ENCODE data around the gene SERINC5. TPM values are rescaled to one million over a fixed set of nuclear protein-coding genes. Genes with fewer than 3 reads are reported as not detected.

Gene SERINC5
- total and polyA plus RNA-seq, 2 of the 4 experiments (the other 2 are of a cell fraction): 5.0 to 8.1 TPM

GRCh38 chr5:80243567-80243966 is 12.3 kb downstream of the SERINC5 start:
- no peak overlapping the region for H2BK15ac ChIP-seq (ENCODE audit: low read depth, low read length)
- H3K9me1 ChIP-seq (ENCODE audit: insufficient read depth, low read length): peaks cover 6% of the 10 kb centered on the region; the same call in 1 of the 2 replicates
- BruUV-seq (replicated peaks): no TSS peak
- H3K36me3 ChIP-seq (ENCODE audit: control insufficient read depth, insufficient read depth, low read length): no peaks in the 10 kb centered on the region
- dilution Hi-C loops (cut with HindIII; ENCODE audit: low sequenced_read_pairs, unreplicated experiment) (no loop called here), in situ Hi-C loops (cut with MboI; ENCODE audit: low sequenced_read_pairs) (no loop called here), intact Hi-C loops (cut with micrococcal nuclease) (no loop called here)
- H2AK5ac ChIP-seq (ENCODE audit: low read depth, low read length): no peak overlapping the region
- no peaks in the 10 kb centered on the region for H3K27me3 ChIP-seq (ENCODE audit: control insufficient read depth, insufficient read depth, low read length)
- TF ChIP-seq RFX5 (IDR thresholded peaks at IDR 0.05; ENCODE audit: low read depth, low read length) (no peak), MAZ (IDR thresholded peaks at IDR 0.05; ENCODE audit: borderline replicate concordance, low read depth, low read length) (no peak), POLR2A (IDR thresholded peaks at IDR 0.05; ENCODE audit: low read depth, low read length) (no peak), CEBPB (IDR thresholded peaks at IDR 0.05; ENCODE audit: low read depth, low read length) (no peak), SMC3 (IDR thresholded peaks at IDR 0.05; ENCODE audit: low read depth, low read length) (no peak)
- no peak overlapping the region for H2BK5ac ChIP-seq (ENCODE audit: low read depth, low read length, poor library complexity, severe bottlenecking)
- ChIA-PET POLR2A (ENCODE audit: unreplicated experiment) (no interaction called here), CTCF (no interaction called here)
- H3K18ac ChIP-seq (ENCODE audit: low read depth, low read length): no peak overlapping the region
- no peak overlapping the region for H4K91ac ChIP-seq (ENCODE audit: insufficient read depth, low read depth, low read length)
- DNase-seq: no peak
- peaks cover 3% of the 10 kb centered on the region; the same call in 1 of the 2 replicates for H4K20me1 ChIP-seq (ENCODE audit: insufficient read depth, low read length)
- no peak overlapping the region for H3K4ac ChIP-seq (ENCODE audit: low read depth, low read length)
- no peak overlapping the region for H3K27ac ChIP-seq (ENCODE audit: insufficient read depth, low read length)
- H3K14ac ChIP-seq (replicated peaks; ENCODE audit: low read depth, low read length): no peak overlapping the region
- H2BK20ac ChIP-seq (ENCODE audit: low read depth, low read length): no peak overlapping the region
- H3K23ac ChIP-seq (ENCODE audit: low read depth, low read length): no peak overlapping the region
- H3K4me3 ChIP-seq (ENCODE audit: insufficient read depth, low read depth, low read length): no peak overlapping the region
- H3K9me3 ChIP-seq (ENCODE audit: control insufficient read depth, insufficient read depth, low read length): no peaks in the 10 kb centered on the region; the same call in 1 of the 2 replicates
- peaks cover 9% of the 10 kb centered on the region for H3K4me1 ChIP-seq (ENCODE audit: control insufficient read depth, insufficient read depth, low read length)
- H3K56ac ChIP-seq (ENCODE audit: extremely low read depth, insufficient read depth, low read length): no peak overlapping the region
- H2BK120ac ChIP-seq (ENCODE audit: low read depth, low read length): no peak overlapping the region
- H4K5ac ChIP-seq (ENCODE audit: low read depth, low read length): no peak overlapping the region
- H2AK9ac ChIP-seq (replicated peaks; ENCODE audit: low read depth, low read length, poor library complexity): no peak overlapping the region
- H4K8ac ChIP-seq (ENCODE audit: low read depth in 2 of 2, low read length in 2 of 2): no peak overlapping the region
- H2AFZ ChIP-seq (replicated peaks; ENCODE audit: low read length, poor library complexity): no peak overlapping the region
- H3K9ac ChIP-seq (ENCODE audit: low read depth, low read length): no peak overlapping the region
- no peak overlapping the region for H3K4me2 ChIP-seq (ENCODE audit: low read depth, low read length)
- ATAC-seq (ENCODE audit: low read depth): no peak
- H3K79me1 ChIP-seq (ENCODE audit: low read depth in 1 of 2, low read length in 2 of 2): peaks cover 10 to 39% of the 10 kb centered on the region in 2 experiments; a peak in 3 of 4 replicates
- WGBS, 2 experiments (ENCODE audit: extremely low coverage in 2 of 2, insufficient read length in 1 of 2): no CpG with 5 or more reads among the region's 1 CpG
